NCI-H748 (cell line): Measurements from ENCODE around the gene CDC5L.
A peak's percentile ranks its signal among the peaks of the same experiment; 100 is the strongest.

Source experiments
- DNase-seq: peaks from one replicate; lab custom pipeline; 2025; ENCODE audit not compliant: unreplicated experiment; lab: John Stamatoyannopoulos, UW

Gene CDC5L

DNA sequence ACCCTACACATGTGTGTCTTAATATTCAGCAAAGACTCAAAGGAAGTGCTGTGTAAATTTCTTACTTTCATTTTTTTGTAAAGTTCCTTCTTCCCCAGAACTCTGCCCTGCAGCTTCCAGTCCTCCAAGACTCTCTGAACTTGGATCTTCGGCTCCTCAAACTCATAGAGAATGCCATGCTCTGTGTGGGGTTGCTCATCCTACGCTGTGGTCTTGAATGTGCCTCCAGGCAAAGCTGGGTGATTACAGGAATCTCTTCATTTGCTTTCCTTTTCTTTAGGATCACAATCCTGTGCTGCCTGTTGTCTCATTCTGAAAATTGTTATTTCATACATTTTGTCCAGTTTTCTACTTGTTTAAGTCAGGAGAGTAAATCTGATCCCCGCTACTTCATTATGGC, 14.5 kb upstream of the CDC5L start:
- no peak for DNase-seq

DNA sequence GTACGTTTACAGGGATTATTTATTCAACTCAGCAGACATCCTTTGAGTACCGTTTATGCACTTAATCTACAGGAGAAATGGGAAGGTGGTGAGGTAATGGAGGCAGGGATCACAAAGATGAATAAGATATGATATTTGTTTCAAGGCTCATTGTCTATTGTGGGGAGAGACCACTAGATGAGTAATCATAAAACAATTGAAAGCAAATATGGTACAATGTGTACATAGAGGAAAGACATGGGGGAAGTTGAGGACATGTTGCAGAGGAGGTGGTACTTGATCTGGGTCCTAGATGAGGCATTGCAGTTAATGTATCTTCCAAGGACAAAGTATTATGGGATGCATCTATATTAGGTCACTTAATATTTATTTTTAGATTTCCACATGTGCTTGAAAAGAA, 13.7 kb upstream of the CDC5L start:
- no peak for DNase-seq

GRCh38 chr6:44375071-44375470, 12.4 kb upstream of the CDC5L start:
- DNase-seq, result no peak

GRCh38 chr6:44377484-44377883, 10.0 kb upstream of the CDC5L start:
- DNase-seq, result no peak

- DNase-seq, result no peak
Observed at GRCh38 chr6:44377971-44378370, 9.5 kb upstream of the CDC5L start.

- no peak for DNase-seq
Observed at GRCh38 chr6:44381739-44382138, 5.8 kb upstream of the CDC5L start.

DNA sequence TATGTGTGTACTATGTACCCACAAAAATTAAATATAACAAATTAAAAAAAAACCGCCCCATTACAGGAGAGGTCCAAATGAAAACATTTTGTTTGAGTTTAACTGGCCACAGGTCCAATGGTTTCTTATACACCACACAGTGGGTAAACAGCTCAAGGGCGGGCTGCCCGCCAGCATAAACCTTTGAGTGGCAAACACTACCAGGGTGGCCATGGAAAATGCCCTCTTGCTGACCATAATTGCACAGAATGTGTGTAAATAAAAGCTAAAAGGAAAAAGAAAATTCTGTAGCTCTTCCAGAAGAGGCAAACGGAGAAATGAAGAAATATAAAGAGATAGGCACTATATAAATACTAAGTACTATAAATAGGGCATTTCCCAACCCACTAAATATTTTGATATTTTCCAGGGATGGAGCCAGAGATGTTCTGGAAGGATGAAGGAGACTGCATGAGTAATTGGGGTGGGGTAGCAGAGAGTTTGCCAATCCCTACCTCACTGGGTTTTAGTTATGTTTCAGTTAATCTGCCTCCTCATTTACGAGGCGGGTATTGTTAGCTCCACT, 1.1 kb upstream of the CDC5L start:
- peak; percentile 69 for DNase-seq

- DNase-seq, result peak; percentile 83
Observed at GRCh38 chr6:44386929-44387345, 569 bp upstream of the CDC5L start.

DNA sequence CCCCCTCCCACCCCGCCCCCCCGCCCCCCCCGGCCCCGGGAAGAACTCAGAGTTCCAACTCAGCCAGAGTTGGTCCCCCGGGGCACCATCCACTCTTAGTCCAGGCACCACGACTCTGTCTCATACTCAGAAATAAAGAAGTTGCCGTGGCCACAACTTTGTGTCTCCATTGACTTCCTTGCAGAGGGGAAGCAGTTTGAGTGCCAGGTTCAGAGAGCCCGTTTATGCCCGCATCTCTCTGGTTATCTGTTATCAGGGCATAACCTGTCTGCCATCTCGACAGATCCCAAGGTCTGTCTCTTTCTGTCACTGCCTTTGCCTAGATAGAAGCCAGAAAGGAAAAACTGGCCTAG, 605 bp downstream of the CDC5L start:
- peak; percentile 62 for DNase-seq

GRCh38 chr6:44388887-44389286, 1.4 kb downstream of the CDC5L start:
- no peak for DNase-seq

DNA sequence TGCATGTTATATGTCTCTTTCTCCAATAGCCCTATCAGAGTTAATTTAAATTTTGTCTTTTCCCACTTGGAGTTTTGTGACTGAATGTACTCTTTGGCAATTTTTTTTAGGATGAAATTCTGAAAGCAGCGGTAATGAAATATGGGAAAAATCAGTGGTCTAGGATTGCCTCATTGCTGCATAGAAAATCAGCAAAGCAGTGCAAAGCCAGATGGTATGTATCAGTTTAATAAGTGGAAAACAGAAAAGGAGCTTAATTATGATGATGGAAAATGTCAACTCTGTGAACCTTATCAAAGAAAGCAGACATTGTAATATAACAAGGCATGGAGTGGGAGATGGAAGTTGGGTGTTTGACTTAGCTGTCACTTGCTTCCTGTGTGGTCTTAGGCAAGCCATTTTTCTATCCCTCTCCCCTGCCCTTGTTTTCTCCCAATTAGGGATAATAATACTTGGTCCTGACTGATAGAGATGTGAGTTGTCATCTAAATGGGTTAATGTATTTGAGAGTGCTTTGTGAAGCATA, 2.7 kb downstream of the CDC5L start:
- no peak for DNase-seq

DNA sequence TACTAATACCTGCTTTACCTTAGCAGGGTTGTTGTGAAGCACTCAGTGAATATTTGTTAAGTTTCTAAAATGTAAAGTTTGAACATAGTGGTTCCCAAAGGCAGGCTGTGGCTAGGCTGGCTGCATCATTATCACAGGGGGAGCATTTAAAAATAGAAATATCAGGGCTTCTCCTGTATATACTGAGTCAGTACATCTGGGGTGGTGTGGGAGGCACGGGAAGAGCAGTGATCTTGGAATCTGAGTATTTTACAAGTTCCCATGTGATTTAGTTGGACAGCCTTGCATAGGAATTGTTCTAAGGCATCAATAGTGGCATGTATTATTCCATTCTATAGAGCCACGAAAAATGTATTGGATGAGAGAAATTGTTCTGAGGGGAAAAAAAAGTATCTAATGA, 8.0 kb downstream of the CDC5L start:
- no peak for DNase-seq

- DNase-seq, result no peak
Observed at GRCh38 chr6:44396968-44397367, 9.5 kb downstream of the CDC5L start.

GRCh38 chr6:44397424-44398164, 10.1 kb downstream of the CDC5L start:
- DNase-seq, result no peak

DNA sequence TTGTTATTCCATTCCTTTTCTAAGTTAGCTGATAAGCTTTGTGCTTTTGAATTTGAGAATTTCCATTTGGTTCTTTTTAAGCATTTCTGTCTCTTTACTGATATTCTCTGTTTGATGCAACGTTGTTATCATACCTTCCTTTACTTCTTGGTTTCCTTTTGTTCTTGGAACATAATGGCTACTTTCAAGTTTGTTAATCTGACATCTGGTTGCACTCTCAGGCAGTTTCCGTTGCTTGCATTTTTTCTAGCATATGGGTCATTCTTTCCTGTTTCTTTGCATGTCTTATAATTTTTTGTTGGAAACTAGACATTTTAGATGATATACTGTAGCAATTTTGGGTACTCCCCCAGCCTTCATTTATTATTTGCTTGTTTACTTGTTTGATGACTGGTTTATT, 12.5 kb downstream of the CDC5L start:
- DNase-seq, result no peak

DNA sequence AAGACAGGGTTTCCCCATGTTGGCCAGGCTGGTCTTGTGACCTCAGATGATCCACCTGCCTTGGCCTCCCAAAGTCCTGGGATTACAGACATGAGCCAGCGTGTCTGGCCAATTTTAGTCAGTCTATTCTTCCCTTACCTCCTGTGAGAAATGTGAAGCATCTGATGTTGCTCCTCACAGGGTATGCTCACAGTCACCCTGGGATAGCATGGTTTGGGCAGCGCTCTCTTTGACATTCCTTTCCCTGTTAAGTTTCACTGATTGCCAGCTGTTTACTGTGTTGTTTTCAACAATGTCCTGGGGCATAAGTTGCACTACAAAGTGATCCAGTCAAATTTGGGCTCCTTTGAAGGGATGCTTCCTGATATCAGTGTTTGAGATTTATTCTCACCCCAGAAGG, 13.1 kb downstream of the CDC5L start:
- DNase-seq, result no peak

DNA sequence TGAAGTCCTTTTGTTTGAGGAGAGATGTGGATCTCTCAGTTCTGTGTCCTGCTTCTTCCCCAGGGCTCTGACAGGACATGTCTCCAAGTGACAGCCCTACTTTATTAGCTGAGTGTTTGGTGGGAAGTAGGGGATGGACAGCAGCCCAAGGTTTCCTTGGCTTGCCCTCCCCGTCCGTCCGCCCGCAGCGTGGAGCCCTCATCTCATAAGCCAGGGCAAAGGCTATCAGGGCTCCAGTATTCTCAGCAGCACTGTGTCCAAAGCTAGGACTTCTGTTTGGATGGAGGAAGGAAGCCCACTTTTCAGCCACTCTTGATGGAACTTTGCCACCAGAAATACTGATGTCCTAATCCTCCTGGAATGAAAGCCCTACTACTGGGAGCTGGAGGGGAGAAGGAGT, 13.6 kb downstream of the CDC5L start:
- DNase-seq, result no peak

GRCh38 chr6:44404022-44404714, 16.7 kb downstream of the CDC5L start:
- no peak for DNase-seq

DNA sequence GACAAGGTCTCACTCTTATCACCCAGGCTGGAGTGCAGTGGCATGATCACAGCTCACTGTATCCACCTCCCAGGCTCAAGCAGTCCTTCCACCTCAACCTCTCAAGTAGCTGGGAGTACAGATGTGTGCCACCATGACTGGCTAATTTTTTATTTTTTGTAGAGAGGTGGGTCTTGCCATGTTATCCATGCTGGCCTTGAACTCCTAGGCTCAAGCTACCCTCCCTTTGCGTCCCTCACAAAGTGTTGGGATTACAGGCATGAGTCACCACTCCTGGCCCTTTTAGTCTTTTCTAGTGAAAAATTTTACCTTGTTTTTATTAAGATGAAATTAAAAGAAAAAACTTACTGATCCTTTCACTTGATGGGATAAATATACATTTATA, 17.2 kb downstream of the CDC5L start:
- DNase-seq, result no peak

GRCh38 chr6:44407951-44408670, 20.6 kb downstream of the CDC5L start:
- no peak for DNase-seq

DNA sequence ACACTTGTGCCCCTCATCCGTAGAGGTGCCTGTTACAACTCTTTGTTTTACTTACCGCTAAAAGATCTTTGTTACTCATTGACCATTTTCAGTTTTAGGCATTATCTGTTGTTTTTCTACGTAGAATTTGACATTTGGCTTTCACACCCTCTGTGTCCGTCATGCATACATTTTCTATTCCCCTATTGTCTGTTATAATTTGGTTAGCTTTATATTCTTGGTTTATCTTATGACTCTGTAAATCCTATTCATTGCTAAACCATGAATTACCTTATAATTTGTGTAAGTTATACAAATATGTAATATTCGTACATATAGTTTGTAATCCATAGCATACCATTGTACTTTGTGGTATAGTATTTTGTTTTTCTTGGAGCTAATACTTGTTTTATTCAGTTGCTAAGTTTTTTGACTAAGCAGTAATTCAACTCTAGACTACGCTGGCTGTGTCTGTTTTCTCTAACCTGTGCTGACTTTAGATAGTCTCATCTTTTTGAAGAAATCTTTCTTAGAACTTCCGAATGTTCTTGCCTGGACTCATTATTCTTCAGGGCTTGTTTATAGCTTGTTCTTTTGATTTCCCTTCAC, 21.8 kb downstream of the CDC5L start:
- no peak for DNase-seq
